Stimulated activated CD4-positive, alpha-beta T cell treated with anti-CD3 and anti-CD28 coated beads, TNF-alpha, amount 100 ng/mL, for 1 hour (primary cell): ENCODE results near the gene LMO7.
"Not testable (repeated sequence)": the region's sequence is repeated elsewhere in the genome, so short reads cannot be mapped to it uniquely, and the experiment has no call there.

ENCODE experiments used
- DNase-seq, 3 donors: peaks; one replicate each; pipeline ENCODE4 v3.0.0-alpha.2; 2020; ENCODE audit warnings: low read depth in 3 of 3, low spot score in 1 of 3

Gene LMO7

DNA sequence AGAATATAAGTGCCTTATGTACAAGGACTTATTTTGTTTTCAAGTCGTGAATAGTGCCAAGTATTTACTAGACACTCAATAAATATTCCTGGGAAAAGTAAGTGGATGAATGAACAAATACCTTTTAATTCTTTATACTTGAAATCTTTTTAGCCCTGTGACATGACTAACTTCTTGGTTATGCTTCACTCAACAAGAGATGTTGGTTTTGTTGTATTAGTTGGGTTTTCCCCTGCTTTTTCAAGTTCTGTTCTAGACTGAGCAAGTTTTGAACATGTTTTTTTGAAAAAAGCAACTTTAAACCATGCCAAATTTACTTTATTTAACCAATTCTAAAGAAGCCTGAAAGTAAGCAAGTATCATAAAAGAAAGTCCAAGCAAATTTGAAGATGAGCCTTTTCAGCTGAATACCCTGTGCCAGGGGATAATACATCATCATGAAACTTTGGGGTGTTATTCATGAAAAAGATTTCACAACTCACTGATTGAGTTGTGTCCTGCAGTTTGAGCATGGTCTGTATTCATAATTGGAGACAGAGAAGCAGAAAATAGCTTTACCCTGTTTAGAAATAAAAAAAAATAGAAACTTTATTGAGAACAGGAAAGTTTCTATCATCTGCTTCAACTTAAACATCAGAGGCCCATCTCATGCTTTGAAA, 11.1 kb downstream of the LMO7 start:
- no peak for DNase-seq

DNA sequence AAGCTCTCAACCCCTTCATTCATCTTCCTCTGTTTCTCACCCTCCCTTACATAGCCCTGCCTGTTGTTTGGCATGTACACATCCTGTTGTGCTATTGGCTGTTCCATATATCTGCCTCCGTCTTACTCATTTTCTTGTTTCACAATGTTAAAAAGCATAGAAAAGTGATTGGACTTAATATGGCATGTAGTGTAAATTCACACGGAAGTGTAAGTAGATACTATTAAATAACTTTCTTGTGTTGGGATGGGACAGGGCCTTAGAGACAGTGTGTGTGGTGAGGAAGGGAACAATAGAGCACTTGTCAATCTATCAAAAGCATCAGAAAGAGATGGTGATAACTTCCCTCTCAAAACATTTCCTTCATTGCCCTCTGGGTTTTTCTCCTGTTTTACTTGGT, 12.3 kb downstream of the LMO7 start:
- no peak for DNase-seq

DNA sequence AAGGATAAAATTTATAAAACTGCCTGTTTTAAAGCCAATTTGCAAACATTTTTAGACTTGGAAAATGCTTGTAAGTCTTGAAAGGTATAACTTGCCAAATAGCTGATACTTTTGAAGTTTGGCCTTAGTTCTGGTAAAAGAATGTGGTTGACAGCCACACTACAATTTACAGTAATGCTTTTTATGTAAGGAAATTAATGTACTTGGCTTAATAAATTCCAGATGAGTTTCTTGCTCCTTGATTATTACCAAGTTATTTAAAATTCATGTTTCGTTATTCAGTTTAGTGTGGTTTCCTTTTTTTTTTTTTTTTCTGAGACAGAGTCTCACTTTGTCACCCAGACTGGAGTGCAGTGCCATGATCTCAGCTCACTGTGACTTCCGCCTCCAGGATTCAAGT, 14.9 kb downstream of the LMO7 start:
- no peak for DNase-seq

GRCh38 chr13:75652726-75653125, 16.6 kb downstream of the LMO7 start:
- no peak for DNase-seq

- DNase-seq, result no peak
Observed at GRCh38 chr13:75656425-75656989, 20.4 kb downstream of the LMO7 start.

DNA sequence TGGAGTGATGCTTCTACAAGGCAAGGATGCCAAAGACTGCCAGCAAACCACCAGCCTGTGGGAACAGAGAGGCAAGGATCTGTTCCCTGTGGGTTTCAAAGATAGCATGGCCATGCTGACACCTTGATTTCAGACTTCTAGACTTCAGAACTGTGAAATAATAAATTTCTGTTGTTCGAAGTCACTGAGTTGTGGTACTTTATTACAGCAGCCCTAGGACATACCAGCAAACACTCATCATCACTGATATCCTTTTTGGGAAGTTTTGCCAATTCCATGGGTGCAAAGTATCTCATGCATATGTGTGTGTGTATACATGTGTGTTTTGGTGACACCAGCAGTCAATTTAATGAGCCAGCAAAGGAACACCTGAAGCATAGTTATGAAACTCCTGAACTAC, 21.0 kb downstream of the LMO7 start:
- DNase-seq, result no peak

DNA sequence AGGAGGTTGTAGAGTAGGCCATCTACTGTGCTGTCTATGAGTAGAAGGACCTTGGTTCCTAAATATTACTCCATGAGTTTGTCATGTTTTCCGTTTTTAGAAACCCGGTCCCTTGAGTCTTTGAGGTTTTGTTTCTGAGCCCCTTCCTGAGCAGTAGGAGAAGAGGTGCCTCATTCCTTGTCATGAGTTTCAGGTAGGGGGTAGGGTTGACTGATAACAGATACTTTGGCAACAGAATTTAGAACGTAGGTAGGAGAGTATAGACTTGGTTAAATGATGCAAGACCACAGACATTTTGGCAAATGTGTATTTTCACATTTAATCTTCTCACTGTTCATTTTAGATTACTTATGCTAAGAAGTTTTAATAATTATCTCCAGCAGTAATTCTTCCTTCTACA, 24.6 kb downstream of the LMO7 start:
- no peak for DNase-seq

GRCh38 chr13:75661443-75661842, 25.3 kb downstream of the LMO7 start:
- no peak for DNase-seq

DNA sequence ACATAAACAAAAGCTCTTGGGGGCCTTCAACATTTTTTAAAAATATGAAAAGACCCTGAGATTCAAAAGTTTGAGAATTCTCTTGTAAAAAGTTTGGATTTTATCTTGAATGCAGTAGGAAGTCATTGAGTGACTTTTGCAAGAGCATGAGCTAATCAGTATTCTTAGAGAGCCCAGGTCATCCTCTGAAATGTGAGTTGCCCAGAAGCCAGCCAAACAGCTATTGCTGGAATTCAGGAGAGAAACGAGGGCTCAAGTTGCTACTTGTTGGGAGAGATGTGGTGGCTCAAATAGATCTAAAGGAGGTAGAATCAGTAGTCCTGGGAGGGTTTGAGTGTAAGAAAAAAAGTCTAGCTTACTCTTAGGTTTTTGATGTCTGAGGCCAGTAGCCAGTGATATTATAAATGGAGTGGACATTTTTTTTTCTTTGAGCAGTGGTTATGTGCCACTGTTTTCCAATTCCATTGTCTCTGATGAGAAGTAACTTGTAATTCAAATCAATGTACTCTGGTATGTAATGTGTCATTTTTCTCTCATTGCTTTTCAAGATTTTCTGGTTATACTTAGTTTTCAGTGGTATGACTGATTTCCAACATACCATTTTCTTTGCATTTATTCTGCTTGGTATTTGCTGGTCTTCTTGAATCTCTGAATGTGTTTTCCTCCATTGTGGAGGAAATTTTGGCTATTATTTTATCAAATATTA, 30.7 kb downstream of the LMO7 start:
- DNase-seq, result no peak

DNA sequence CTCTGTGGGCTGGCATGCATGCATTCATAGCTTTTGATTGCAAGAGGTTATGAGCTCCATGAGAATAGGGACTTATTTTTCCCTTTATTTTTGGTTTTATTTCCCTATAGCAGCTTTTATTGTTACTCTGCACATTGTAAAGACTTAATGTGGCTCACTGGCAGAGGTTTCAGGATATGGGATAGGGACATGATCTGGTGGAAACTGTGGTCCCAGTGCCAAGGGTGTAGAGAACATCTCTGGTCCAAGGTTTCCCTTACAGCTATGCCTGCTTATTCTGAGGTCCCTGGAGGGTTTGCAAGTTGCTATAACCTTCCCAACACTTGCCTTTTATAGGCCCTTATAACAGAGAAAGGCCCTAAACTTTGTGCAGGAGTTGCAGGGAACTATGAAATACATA, 33.6 kb downstream of the LMO7 start:
- no peak for DNase-seq

DNA sequence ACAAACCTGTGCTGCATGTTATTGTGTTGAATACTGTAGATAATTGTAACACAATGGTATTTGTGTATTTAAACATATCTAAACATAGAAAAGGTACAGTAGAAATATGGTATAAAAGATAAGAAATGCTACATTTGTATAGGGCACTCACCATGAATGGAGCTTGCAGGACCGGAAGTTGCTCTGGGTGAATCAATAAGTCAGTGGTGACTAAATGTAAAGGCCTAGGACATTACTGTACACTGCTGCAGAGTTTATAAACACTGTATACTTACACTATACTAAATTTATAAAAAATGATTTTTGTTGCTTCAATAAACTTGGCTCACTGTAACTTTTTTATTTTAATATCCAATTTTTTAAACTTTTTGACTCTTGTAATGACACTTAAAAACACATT, 34.4 kb downstream of the LMO7 start:
- no peak for DNase-seq

DNA sequence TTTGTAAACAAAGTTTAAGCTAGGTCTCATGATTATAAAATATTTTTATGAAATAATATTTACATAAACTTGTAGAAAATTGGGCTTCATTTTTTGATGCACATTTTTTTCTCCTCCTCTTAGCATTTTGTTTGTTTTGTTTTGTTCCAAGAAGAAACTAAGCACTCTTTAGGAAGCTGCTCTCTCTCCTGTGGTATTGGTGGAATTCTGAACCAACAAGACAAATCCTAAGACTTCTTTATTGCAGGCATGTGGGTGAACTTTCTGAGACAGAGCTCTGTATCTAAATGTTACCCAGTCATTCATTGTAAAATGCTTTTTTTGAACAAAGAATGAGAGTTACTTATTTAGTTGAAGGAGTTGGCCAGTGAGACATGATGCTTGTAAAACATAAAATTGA, 39.3 kb downstream of the LMO7 start:
- DNase-seq, result no peak

DNA sequence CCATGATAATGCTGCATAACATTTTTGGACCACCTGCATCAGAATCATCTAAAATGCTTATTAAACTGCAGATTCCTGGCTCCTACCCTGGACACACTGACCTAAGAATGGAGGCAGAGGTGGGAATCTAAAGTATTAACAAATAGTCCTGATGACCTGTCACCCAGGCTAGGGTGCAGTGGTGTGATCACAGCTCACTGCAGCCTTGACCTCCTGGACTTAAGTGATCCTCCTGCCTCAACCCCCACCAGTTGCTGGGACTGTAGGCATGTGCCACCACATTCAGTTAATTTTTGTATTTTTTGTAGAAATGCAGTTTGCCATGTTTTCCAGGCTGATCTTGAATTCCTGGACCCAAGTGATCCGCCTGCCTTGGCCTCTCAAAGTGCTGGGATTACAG, 43.3 kb downstream of the LMO7 start:
- no peak for DNase-seq

GRCh38 chr13:75680251-75680650, 44.1 kb downstream of the LMO7 start:
- not testable (repeated sequence) for DNase-seq

DNA sequence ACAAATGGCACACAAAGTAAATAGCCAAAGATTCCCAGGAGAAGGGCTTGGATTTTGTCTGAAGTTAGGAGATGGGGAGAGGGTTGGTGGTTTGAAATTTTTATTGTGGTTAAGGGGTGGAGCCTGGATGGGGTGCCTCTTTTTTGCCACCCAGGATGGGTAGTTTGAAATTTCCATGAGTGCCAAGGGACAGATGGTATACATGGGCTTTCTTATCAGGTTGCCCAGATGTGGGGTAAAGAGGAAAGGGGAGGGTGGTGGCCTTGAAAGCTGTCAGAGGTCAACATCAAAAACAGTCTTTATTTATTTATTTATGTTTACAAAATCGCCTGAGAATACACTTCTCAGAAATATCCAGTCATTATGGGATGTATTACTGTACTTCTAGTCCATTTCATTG, 46.2 kb downstream of the LMO7 start:
- no peak for DNase-seq

DNA sequence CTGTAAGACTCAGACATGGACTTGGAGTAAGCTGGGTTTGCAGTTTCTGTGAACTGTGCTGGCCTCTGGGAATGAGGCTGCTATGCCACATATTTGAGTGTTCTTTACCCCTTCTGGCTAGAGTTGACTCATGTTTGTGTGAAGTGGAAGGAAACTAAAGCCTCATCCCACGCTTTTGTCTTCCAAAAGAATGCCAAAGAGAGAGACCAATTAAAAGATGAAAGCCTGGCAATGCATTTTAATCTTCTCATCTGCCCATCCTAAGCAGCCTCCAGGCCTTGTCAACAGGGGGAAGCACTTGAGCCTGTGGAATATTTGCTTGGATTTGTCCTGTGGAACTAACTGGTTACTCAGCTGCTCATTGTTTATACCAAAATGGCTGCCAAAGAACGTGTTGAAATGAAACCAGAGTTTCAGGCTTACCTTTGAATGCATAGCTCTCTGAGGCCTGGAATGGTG, 49.1 kb downstream of the LMO7 start:
- DNase-seq, result no peak

DNA sequence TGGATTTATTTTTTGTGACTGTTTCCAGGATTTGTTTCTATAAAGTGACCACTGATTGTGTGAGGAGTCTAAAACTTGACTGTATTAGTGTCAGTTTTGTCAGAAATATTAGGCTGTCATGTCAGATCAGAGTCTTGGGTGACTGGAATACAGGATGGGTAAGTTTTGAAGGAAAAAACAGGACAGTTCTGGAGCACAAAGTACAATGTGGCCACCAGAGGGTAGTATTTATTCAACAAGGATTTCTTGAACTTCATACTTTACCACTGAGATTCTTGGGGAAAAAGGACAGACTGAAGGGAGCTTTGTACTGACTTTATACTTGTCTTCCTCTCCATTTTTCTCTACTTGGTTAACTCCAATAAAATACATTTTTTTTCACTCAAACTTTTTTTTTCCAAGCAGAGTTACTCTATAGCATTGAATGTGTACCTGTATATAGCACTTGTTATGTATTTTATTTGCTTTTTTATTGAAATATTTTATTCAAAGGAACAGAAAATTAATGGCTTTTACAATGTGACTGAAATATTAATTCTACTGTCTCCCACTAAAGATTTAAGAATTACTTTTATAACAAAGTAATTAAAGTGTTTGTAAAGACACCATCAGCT, 51.1 kb downstream of the LMO7 start:
- DNase-seq, result no peak

DNA sequence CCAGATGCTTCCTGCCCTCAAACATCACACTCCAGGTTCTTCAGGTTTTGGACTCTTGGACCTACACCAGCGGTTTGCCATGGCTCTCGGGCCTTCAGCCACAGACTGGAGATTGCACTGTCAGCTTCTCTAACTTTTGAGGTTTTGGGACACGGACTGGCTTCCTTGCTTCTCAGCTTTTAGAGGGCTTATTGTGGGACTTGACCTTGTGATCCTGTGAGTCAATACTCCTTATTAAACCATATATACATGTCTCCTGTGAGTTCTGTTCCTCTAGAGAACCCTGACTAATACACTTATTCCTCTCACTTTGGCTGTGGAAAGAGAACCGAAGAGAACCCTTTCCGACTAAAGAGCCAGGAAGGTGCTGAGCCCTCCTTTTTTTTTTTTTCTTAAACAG, 53.6 kb downstream of the LMO7 start:
- no peak for DNase-seq

DNA sequence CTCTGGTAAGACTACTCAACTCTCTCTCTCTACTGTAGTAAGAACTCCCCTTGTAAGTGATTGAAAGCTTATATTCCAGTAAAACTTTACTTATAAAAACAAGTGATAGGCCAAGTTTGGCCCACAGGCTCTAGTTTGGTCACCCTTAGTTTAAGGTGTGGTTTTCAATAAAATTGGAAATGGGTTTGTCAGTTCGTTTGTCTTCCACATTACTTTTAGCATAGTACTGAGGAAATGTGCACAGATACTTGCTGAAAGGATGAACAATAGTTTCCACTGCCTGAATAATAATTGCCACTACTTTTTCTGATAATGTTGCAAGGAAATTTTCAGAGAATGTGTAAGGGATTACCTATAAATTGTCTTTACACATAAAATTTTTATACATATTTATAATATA, 54.5 kb downstream of the LMO7 start:
- no peak for DNase-seq

DNA sequence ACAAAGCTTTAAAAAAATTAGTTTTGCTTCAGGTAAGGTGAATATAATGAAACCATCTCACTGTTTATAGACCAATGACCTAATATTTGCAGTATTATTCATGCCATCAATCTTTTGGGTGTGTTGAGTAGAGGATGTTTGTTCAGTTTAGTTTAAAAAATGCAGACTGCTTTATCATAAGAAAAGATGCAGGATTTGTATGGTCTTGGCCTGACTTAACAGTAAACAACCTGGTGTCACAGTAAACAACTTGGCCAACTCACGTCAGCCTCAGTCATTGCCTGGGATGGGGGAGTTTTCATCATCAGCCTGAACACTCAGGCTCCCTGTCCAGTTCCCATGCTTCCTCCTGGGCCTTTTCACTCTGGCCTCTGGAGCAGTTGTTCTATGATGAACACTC, 55.1 kb downstream of the LMO7 start:
- DNase-seq, result no peak

DNA sequence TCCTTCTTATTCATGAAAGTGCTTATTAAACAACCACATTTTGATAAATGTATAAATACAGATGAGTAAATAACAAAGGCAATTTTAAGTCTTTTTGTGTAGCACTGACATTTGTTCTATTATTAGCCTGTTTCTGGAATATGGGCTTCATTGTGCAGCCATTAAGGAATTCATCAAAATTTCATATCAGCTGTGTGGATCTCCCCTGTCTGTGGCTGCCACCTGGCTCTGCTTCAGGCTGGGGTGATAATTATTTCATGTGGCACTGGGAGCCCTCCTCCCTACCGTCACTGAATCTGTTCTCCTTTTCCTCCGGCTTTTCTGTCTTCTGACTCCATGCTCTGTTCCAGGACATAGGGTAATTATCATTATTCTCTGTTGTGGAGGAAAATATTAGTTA, 57.1 kb downstream of the LMO7 start:
- DNase-seq, result no peak

DNA sequence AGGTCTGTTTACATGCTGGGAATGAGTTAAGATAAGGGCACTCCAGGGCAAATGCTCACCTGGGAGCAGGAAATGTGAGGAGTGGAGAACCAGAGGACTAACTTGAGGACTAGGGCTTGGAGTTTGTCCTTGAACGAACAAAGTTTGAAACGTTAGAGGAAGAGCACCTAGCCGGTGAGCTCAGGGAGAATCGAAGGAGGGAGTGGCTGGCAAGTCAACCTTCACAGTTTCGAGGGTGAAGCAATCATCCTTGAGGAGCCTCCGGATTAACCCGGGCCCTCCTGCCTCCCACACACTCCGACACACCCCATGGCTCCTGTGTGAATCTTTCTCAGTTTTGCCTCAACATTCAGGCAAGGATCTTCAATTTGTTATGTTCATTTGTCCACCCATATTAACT, 58.6 kb downstream of the LMO7 start:
- no peak for DNase-seq
